Endodermal cell (in vitro differentiated cells): ENCODE results near the gene TMEM238. TPM values are rescaled to one million over a fixed set of nuclear protein-coding genes. Genes with fewer than 3 reads are reported as not detected.

Source experiments
- DNase-seq: peaks from one replicate; pipeline ENCODE4 v3.0.0-alpha.2; 2017
- H3K27ac ChIP-seq: 2 replicates; pipeline ENCODE4 v1.5.1; 2013; ENCODE audit warnings: mild to moderate bottlenecking, low read depth, low read length, moderate library complexity
- H3K27me3 ChIP-seq: 2 replicates; pipeline ENCODE4 v1.6.1; 2013; ENCODE audit warnings: mild to moderate bottlenecking, low read length, moderate library complexity; ENCODE audit not compliant: insufficient read depth, control insufficient read depth, poor library complexity, severe bottlenecking
- H3K36me3 ChIP-seq: 2 replicates; pipeline ENCODE4 v1.7.0; 2013; ENCODE audit warnings: mild to moderate bottlenecking, low read length, moderate library complexity; ENCODE audit not compliant: control insufficient read depth, insufficient read depth
- H3K4me1 ChIP-seq: one replicate; pipeline ENCODE4 v1.7.0; 2013; ENCODE audit warnings: low read length; ENCODE audit not compliant: control insufficient read depth, insufficient read depth
- H3K4me3 ChIP-seq: 2 replicates; pipeline ENCODE4 v1.5.1; 2013; ENCODE audit warnings: mild to moderate bottlenecking, low read length, moderate library complexity
- H3K9ac ChIP-seq: 2 replicates; pipeline ENCODE4 v1.6.1; 2013; ENCODE audit warnings: mild to moderate bottlenecking, low read length, moderate library complexity; ENCODE audit not compliant: poor library complexity, severe bottlenecking; ENCODE audit errors: extremely low read depth
- H3K9me3 ChIP-seq: 2 replicates; pipeline ENCODE4 v1.6.1; 2013; ENCODE audit warnings: mild to moderate bottlenecking, low read length, moderate library complexity; ENCODE audit not compliant: control insufficient read depth
- H3K27ac Mint-ChIP-seq: 2 replicates; pipeline ENCODE4 v1.8.0; 2020; ENCODE audit warnings: mixed read lengths
- H3K27me3 Mint-ChIP-seq: 2 replicates; pipeline ENCODE4 v1.8.0; 2021; ENCODE audit warnings: mild to moderate bottlenecking, mixed read lengths; ENCODE audit not compliant: insufficient read depth
- H3K36me3 Mint-ChIP-seq: 2 replicates; pipeline ENCODE4 v1.8.0; 2020; ENCODE audit warnings: low read depth, mixed read lengths
- H3K4me1 Mint-ChIP-seq: 2 replicates; pipeline ENCODE4 v1.8.0; 2020; ENCODE audit warnings: mixed read lengths
- H3K4me3 Mint-ChIP-seq: 2 replicates; pipeline ENCODE4 v1.8.0; 2020; ENCODE audit warnings: mild to moderate bottlenecking, moderate library complexity, mixed read lengths
- H3K9me3 Mint-ChIP-seq: 2 replicates; pipeline ENCODE4 v1.8.0; 2020; ENCODE audit warnings: mild to moderate bottlenecking, mixed read lengths
- CTCF ChIP-seq: fragments of 200-600 bp; sonication (generic); conservative IDR thresholded peaks from 2 replicates; pipeline ENCODE4 v1.5.0; 2021; ENCODE audit warnings: antibody characterized with exemption, mild to moderate bottlenecking
- WGBS, 2 experiments: methylation state at CpG; one replicate each; pipeline versions ENCODE4 v1.1.5 to v1.1.7; 2013; ENCODE audit warnings: missing lambda C conversion rate in 2 of 2, mixed read lengths in 1 of 2; ENCODE audit not compliant: insufficient coverage in 1 of 2, insufficient read length in 1 of 2; 5-methylcytosine and 5-hydroxymethylcytosine counted together
- total RNA-seq, 2 donors: library from RNA; stranded (reverse); fragmentation: NEBNext Ultra II Directional in 1 of 2; extraction: Animal tissue kit (Norgen Biotek cat#: 25700) in 1 of 2; gene quantifications; 2 replicates in 1 of 2; 3 replicates in 1 of 2; pipeline ENCODE4 v1.2.1, GENCODE V29; 2021

Gene TMEM238
- total RNA-seq, 2 donors from 2014 or later = 3.9 to 4.4 TPM

GRCh38 chr19:55391191-55391670 lies 7.1 kb upstream of the TMEM238 start:
- Histone ChIP-seq H3K4me3 (no peak overlapping the region), H3K27me3 (no peaks in the 10 kb centered on the region), H3K9me3 (no peaks in the 10 kb centered on the region), H3K36me3 (peaks cover 49% of the 10 kb centered on the region), H3K27ac (no peak overlapping the region), H3K9ac (no peak overlapping the region), H3K4me1 (peaks cover 21% of the 10 kb centered on the region)
- H3K27me3 Mint-ChIP-seq = no peaks in the 10 kb centered on the region
- no peaks in the 10 kb centered on the region for H3K9me3 Mint-ChIP-seq
- no peak for DNase-seq
- no peak overlapping the region for H3K4me3 Mint-ChIP-seq
- WGBS, 2 experiments = 90 to 92% methylated on average over 10 to 12 of the region's 12 CpGs
- H3K36me3 Mint-ChIP-seq = peaks cover 40% of the 10 kb centered on the region
- no peak for TF ChIP-seq CTCF
- no peak overlapping the region for H3K27ac Mint-ChIP-seq
- peaks cover 39% of the 10 kb centered on the region for H3K4me1 Mint-ChIP-seq

GRCh38 chr19:55390461-55390880 lies 6.4 kb upstream of the TMEM238 start:
- no peaks in the 10 kb centered on the region for H3K27me3 Mint-ChIP-seq
- TF ChIP-seq CTCF = no peak
- H3K4me1 ChIP-seq = peaks cover 21% of the 10 kb centered on the region
- DNase-seq = peak; percentile 77
- no peaks in the 10 kb centered on the region for H3K9me3 ChIP-seq
- H3K9me3 Mint-ChIP-seq = no peaks in the 10 kb centered on the region
- H3K36me3 Mint-ChIP-seq = peaks cover 43% of the 10 kb centered on the region
- H3K27me3 ChIP-seq = no peaks in the 10 kb centered on the region
- no peak overlapping the region for H3K4me3 ChIP-seq
- peaks cover 49% of the 10 kb centered on the region for H3K36me3 ChIP-seq
- peaks cover 39% of the 10 kb centered on the region for H3K4me1 Mint-ChIP-seq
- H3K4me3 Mint-ChIP-seq = no peak overlapping the region
- peak overlapping the region; percentile 76 for H3K27ac Mint-ChIP-seq
- H3K27ac ChIP-seq = no peak overlapping the region
- no peak overlapping the region for H3K9ac ChIP-seq
- WGBS, 2 experiments = 76 to 83% methylated on average over 2 to 7 of the region's 7 CpGs

- H3K36me3 ChIP-seq = peaks cover 49% of the 10 kb centered on the region
- no peak overlapping the region for H3K9ac ChIP-seq
- Mint-ChIP-seq H3K36me3 (peaks cover 43% of the 10 kb centered on the region), H3K9me3 (no peaks in the 10 kb centered on the region), H3K4me1 (peaks cover 42% of the 10 kb centered on the region), H3K4me3 (no peak overlapping the region), H3K27me3 (no peaks in the 10 kb centered on the region), H3K27ac (peak overlapping the region; percentile 44)
- no peak overlapping the region for H3K27ac ChIP-seq
- TF ChIP-seq CTCF = no peak
- no peak for DNase-seq
- peaks cover 21% of the 10 kb centered on the region for H3K4me1 ChIP-seq
- no peaks in the 10 kb centered on the region for H3K27me3 ChIP-seq
- H3K4me3 ChIP-seq = no peak overlapping the region
- WGBS, 2 experiments = 85 to 87% methylated on average over 15 to 21 of the region's 21 CpGs
- no peaks in the 10 kb centered on the region for H3K9me3 ChIP-seq
Observed at GRCh38 chr19:55389386-55390317, 5.6 kb upstream of the TMEM238 start.
